ENCODE results near the gene PELO.
A peak's percentile ranks its signal among the peaks of the same experiment; 100 is the strongest.
"Not testable (repeated sequence)": the region's sequence is repeated elsewhere in the genome, so short reads cannot be mapped to it uniquely, and the experiment has no call there.

PELO gene, protein sequence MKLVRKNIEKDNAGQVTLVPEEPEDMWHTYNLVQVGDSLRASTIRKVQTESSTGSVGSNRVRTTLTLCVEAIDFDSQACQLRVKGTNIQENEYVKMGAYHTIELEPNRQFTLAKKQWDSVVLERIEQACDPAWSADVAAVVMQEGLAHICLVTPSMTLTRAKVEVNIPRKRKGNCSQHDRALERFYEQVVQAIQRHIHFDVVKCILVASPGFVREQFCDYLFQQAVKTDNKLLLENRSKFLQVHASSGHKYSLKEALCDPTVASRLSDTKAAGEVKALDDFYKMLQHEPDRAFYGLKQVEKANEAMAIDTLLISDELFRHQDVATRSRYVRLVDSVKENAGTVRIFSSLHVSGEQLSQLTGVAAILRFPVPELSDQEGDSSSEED

DNA sequence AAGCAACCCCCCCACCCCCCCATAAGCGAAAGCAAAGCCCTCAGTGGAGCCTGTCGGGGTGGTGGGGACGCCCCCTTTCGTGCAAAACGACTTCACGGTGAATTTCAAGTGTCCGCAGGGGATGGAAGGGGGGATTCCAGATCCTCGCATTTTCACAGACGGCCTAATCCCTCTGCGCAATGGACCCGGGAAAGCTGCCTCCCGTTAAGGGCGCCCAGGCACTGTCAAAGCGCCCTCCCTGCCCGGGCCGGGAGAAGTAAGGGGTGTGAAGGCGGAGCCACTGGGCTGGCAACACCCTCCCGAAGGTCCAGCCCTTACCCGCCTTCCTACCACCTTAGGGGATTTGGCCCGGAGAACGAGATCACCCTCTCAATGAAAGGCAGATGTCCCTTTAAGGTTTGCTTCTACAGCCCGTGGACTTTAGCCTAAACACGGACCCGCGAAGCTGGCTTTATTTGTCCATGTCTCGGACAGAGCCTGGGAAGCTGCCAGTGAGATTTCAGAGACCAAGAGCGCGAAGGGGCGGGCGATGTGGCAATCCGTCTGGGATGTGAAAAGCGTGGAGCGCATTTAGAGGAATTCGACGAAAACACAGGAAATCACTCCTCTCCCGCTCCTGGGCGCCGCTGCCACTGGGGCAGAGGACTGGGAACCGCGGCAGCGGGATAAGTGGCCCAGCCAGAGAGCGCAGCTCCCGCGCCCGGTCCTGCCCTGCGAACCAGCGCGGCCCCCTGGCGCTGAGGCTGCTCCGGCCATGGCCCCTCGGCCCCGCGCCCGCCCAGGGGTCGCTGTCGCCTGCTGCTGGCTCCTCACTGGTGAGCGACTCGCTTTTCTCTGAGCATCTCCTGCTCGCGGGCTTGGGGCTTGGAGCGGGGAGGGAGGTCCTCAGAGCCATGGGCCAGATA, at the start of gene PELO, which contains the start of gene ITGA1:
Gene PELO (plus strand): TSS at position 317 of the 905 bp plus-strand sequence. CDS start 12,479 bp downstream, outside the sequence.
Gene ITGA1 (plus strand): TSS at position 317 of the 905 bp plus-strand sequence. CDS start 438 bp downstream, at position 755.
- peak; percentile 85 for DNase-seq

DNA sequence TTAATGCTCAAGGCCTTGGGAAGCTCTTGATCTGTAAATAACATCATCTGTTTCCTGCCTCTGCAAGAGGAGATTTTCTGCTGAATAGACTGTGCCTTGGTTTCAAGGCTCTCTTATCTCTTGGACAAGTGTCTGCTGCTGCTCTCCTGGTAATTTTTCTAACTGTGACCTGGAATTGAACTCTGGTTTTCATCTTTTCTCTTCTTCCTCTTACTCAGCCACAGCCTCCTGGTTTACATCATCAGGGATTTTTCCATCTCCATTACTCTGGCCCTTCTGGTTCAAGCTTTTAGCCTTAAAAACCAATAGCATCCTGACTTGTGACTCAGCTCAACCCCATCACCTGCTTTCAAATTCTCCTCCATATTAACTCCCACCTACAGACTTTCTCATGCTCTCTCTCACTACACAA, 49.6 kb upstream of the PELO start:
- no peak for DNase-seq

- DNase-seq: no peak
Measured at GRCh38 chr5:52740007-52740406, 47.7 kb upstream of the PELO start.

GRCh38 chr5:52743012-52743411, 44.7 kb upstream of the PELO start:
- no peak for DNase-seq

DNA sequence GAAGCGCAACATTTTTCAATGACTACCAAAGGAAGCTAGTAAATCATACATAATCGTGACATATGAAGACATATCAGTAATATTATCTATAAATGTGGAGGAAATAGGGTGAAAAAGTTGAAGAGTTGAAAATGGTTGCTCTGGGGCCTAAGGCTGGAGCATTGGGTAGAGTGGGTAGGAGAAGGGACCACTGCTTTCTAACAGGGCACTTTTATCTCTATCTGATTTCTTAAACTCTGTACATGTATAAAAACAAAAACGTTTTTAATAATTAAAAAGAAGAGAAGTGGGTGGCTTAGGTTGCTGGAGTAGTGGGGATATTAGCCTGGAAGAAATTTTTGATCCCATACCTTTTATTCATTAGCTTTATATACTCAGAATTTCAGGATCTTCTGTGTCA, 44.2 kb upstream of the PELO start:
- DNase-seq: no peak

- DNase-seq: no peak
Measured at GRCh38 chr5:52743970-52744369, 43.7 kb upstream of the PELO start.

- not testable (repeated sequence) for DNase-seq
Measured at GRCh38 chr5:52744867-52745458, 42.8 kb upstream of the PELO start.

- DNase-seq: no peak
Measured at GRCh38 chr5:52746539-52746938, 41.2 kb upstream of the PELO start.

- no peak for DNase-seq
Measured at GRCh38 chr5:52748590-52748989, 39.1 kb upstream of the PELO start.

GRCh38 chr5:52749666-52750065, 38.0 kb upstream of the PELO start:
- DNase-seq: no peak

DNA sequence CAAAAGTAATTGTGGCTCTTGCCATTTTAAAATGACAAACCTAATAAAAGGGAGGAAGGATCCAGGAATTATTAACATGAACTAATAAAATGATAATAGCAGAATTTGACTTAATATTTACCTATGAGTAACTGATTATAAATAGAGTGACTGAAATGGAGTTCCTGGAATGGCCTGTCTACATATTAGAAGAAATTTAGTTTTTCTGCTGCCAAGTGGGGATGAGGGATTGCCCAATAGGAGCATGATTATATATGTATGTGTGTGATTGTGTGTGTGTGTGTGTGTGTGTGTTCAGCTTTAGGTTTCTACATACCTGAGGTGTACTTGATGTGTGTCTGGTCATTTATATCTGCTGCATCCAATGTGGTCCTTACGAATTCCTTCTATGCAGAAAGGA, 36.6 kb upstream of the PELO start:
- no peak for DNase-seq

- DNase-seq: no peak
Measured at GRCh38 chr5:52754051-52754450, 33.7 kb upstream of the PELO start.

DNA sequence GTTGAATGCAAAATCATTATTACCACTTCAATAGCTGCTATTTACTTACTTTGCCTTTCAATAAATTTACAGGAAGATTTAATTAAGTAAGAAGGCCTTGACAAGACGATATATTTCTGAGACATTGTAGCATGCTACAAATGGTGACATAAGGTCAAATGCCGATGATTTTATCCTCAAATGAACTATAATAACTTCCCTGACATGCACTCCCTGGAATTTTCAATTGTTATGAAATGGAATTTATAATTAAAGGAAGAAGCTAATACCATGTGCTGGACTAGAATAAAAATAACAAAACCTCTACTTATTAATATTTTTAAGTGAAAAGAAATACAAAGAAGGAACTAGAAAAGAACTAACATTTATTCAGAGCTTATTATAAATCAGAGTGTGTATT, 30.2 kb upstream of the PELO start:
- DNase-seq: no peak

- no peak for DNase-seq
Measured at GRCh38 chr5:52758014-52758413, 29.7 kb upstream of the PELO start.

DNA sequence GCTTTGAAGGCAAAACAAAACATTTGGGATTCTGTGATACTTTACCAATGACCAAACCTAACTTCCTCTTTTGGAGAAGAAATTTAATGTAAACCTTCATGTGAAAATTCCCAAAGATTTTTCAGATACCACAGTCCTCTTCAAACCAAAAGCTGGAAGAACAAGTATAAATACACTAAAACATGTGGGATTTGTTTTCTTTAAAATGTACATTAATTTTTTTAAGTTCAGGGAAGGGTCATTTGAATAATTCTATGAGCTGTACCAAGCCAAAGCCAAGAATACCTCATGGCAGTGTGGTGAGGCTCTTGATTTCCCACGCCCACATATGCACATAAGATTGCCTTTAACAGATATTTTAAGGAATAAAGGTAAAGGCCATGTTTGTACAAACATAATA, 28.4 kb upstream of the PELO start:
- DNase-seq: no peak

- DNase-seq: no peak
Measured at GRCh38 chr5:52760695-52761366, 26.9 kb upstream of the PELO start.

DNA sequence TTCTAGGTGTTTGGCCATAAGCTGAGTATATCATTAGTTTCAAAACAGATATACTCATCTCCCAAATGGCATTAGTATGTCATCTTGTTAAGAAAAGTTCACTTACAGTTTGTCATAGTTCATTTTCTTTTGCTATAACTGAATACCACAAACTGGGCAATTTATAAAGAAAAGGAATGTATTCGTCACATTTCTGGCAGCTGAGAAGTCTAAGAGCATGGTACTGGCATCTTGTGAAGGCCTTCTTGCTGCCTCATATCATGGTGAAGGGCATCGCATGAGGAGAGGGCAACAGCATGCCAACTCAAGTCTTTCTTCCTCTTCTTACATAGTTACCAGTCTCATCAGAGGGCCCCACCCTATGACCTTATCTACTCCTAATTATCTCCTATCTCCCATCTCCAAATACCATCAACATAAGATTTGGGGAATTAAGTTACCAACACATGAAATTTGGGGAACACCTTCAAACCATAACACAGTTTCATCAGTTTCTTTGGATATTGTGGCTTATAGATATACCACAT, 20.4 kb upstream of the PELO start:
- DNase-seq: no peak

DNA sequence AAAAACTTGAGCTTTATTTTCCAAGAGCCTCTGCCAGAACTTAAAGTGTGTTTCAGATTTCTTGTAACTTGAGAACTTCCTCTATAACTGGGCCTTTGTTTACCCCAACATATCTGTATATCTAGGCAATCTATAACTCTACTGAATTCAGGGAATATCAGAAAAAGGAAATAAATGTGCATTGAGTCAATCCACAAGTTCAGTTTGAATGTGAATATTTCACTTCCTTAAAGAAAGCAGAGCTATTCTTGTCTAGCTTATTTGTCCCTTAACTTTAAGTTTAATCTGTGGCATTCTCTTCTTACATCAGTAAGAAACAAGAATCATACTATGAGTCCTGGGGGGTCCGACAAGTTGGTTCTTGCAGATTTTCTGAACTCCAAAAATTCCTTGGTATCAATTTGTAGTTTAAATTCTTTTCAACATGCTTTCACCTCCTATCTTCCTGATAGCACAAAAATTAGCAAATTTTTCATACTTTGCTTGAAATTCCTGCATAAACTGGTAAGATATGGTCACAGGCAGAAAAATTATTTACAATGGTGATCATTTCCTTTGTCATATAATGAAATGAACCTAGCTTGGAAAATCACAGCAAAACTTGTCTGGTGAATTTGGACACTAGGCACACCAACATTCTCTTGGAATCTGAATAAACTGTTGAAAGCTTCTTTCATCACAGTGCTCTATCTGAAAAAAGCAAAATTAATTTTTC, 19.8 kb upstream of the PELO start:
- no peak for DNase-seq

DNA sequence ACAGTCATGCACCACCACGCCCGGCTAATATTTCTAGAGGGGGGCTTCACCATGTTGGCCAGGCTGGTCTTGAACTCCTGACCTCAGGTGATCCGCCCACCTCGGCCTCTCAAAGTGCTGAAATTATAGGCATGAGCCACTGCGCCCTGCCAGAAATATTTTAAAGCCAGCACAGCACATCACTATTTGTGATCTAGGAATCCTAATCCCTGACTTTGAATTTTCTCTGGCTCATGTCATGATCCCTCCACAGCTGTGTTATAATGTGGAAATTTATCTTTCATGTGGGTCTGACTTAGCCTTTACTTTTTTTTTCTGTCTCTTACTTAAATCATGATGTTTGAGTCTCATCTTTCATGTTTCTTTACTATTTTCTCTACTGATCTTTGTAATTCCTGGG, 18.7 kb upstream of the PELO start:
- DNase-seq: no peak

DNA sequence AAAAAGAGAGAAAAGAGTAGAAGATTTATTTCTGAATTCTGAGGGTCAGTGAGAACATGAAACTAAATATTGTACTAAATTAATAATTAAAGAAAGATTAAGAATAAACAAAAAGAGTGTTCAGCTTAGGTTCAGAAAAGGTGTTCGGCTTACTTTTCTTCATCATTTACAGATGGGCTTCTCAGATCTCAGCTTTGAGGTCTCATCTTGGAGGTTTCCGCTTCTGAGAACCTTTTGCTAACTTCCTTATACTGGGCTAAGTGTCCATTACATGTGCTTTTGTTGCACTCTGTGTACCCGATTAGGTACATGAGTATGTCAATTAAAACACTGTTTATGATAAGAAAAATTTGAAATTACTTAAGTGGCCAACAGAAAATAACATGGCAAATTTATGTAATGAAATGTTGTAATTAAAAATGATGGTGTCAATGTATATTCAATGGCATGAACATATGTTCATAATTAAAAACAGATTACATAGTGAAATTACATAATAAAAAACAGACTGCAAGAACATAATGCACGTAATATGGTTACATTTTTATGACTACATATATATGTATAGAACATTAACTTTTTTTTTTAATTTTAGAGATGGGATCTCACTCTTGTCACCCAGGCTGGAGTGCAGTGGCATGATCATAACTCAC, 17.3 kb upstream of the PELO start:
- DNase-seq: no peak

DNA sequence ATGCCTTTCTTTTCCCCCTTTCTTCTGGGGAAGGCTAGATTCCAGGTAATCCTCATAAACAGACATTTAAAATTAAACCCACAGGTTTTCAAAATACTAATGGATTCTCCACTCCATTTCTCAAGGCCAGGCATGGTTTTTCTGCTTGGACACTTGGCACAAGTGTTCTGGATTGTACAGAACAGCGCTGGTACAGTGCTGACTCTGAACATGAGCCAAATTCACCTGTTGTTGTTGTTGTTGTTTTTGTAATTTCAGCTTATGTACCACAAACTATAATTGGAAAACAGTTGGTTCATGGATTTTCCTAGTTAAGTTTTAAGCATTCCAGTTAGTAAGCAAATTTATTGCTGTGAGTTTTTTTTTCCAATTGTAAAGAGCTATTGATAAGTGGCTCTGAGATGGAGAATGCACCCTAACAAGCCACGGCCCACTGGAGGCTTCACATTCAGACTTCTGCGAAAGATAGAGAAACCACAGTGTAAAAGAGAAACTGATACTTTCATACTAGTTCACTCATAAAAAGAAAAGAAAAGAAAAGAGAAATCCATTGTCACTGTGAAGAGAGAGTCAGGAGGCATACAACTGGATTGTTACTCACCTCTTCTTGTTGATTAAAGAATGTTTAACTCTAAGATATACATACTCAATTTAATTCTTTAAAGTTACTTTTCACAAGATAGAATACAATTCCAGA, 16.2 kb upstream of the PELO start:
- DNase-seq: no peak

Data from right forelimb (tissue), 1 donor.